K562 (cell line): ENCODE results near the gene DNAH1. TPM values are rescaled to one million over a fixed set of nuclear protein-coding genes. Genes with fewer than 3 reads are reported as not detected.

ENCODE experiments used
- ATAC-seq: fragments of 200-7000 bp; cut with Tn5 transposase; 3 replicates; pipeline ENCODE4 v1.9.1; 2020; ENCODE audit warnings: moderate library complexity
- BruUV-seq: library from RNA; stranded (reverse); fragments of 400-500 nt; replicated peaks from 2 replicates; lab custom pipeline; 2021; lab: Mats Ljungman, UMichigan
- CTCF ChIA-PET: fragments of 300-600 bp; formaldehyde crosslinking; extraction: SDS; loops from one replicate; lab custom pipeline; 2021; ENCODE audit warnings: low intra/inter-chr PET ratio; lab: Yijun Ruan, JAX
- POLR2A ChIA-PET: fragments of 300-600, 350-650 bp; sonication (Branson Sonifier 250); formaldehyde crosslinking; extraction: SDS; loops from one replicate; lab custom pipeline; 2021; ENCODE audit warnings: antibody characterized with exemption, inconsistent platforms; lab: Yijun Ruan, JAX
- DNase-seq, 4 experiments: peaks; one replicate each; pipeline versions ENCODE4 v3.0.0 to v3.0.0-alpha.2; 2011 to 2018; ENCODE audit warnings: low spot score in 3 of 4, mixed read lengths in 3 of 4; ENCODE audit errors: extremely low read depth in 1 of 4
- FAIRE-seq: peaks from 2 replicates; lab custom pipeline; 2011; peaks lifted over from hg19 to GRCh38; lab: Jason Lieb, UNC
- H2AFZ ChIP-seq: 2 replicates; pipeline ENCODE4 v1.6.0; 2011; ENCODE audit warnings: low read depth, low read length, control low read depth, inconsistent platforms
- H3K27ac ChIP-seq: fragments of 200-600 bp; 3 replicates; pipeline ENCODE4 v1.8.0; 2011; ENCODE audit warnings: low read depth, mild to moderate bottlenecking, control low read depth, inconsistent platforms, low read length, moderate library complexity, mixed read lengths; ENCODE audit errors: extremely low read depth
- H3K27me3 ChIP-seq, 2 experiments: fragments of 300-600 bp in 1 of 2; 2 replicates in 1 of 2; 3 replicates in 1 of 2; pipeline versions ENCODE4 v1.6.0 to v1.8.0; 2011; ENCODE audit warnings: inconsistent platforms in 2 of 2, low read length in 2 of 2, mild to moderate bottlenecking in 1 of 2, mixed read lengths in 1 of 2, moderate library complexity in 1 of 2; ENCODE audit not compliant: control insufficient read depth in 2 of 2, insufficient read depth in 2 of 2
- H3K36me3 ChIP-seq: fragments of 300-600 bp; 3 replicates; pipeline ENCODE4 v1.8.0; 2011; ENCODE audit warnings: mild to moderate bottlenecking, low read length, inconsistent platforms; ENCODE audit not compliant: control insufficient read depth, insufficient read depth
- H3K4me1 ChIP-seq, 2 experiments: fragments of 200-600 bp in 1 of 2; replicated peaks in 1 of 2; 2 replicates in 1 of 2; 3 replicates in 1 of 2; pipeline versions ENCODE4 v1.5.1 to v1.8.0; 2011; ENCODE audit warnings: inconsistent platforms in 2 of 2, low read length in 2 of 2, mild to moderate bottlenecking in 1 of 2, mixed read lengths in 1 of 2, moderate library complexity in 1 of 2; ENCODE audit not compliant: control insufficient read depth in 2 of 2, insufficient read depth in 2 of 2
- H3K4me2 ChIP-seq: 2 replicates; pipeline ENCODE4 v1.6.1; 2011; ENCODE audit warnings: low read length, control low read depth, inconsistent platforms, mixed read lengths; ENCODE audit not compliant: insufficient read depth
- H3K4me3 ChIP-seq: fragments of 200-600 bp; sonication (generic), shearing (Covaris generic); 2 replicates; pipeline ENCODE4 v1.5.1; 2016; ENCODE audit warnings: control low read depth, inconsistent platforms
- H3K79me2 ChIP-seq: fragments of 200-600 bp; 3 replicates; pipeline ENCODE4 v1.8.0; 2011; ENCODE audit warnings: low read length, inconsistent platforms; ENCODE audit not compliant: control insufficient read depth, insufficient read depth
- H3K9ac ChIP-seq, 2 experiments: 2 replicates each; pipeline versions ENCODE4 v1.6.0 to v1.6.1; 2011; ENCODE audit warnings: low read depth in 2 of 2, low read length in 2 of 2, control low read depth in 1 of 2, inconsistent platforms in 1 of 2, mild to moderate bottlenecking in 1 of 2, mixed read lengths in 1 of 2; ENCODE audit not compliant: insufficient read depth in 1 of 2
- H3K9me1 ChIP-seq: one replicate; pipeline ENCODE4 v1.6.0; 2011; ENCODE audit warnings: inconsistent platforms, mild to moderate bottlenecking, low read length, moderate library complexity; ENCODE audit not compliant: control insufficient read depth, insufficient read depth
- H3K9me3 ChIP-seq: replicated peaks from 2 replicates; pipeline ENCODE4 v1.5.1; 2011; ENCODE audit warnings: low read depth, low read length, inconsistent platforms; ENCODE audit not compliant: control insufficient read depth, insufficient read depth
- H4K20me1 ChIP-seq: replicated peaks from 2 replicates; pipeline ENCODE4 v1.6.1; 2011; ENCODE audit warnings: low read length, inconsistent platforms, mixed read lengths; ENCODE audit not compliant: control insufficient read depth, insufficient read depth
- CREB5 ChIP-seq: fragments of 250-450 bp; sonication (Bioruptor Pico); IDR thresholded peaks from 2 replicates; pipeline ENCODE4 v1.5.0; 2020; ENCODE audit warnings: mild to moderate bottlenecking
- RBFOX2 ChIP-seq: fragments of 200-400 bp; formaldehyde crosslinking; IDR thresholded peaks from 2 replicates; pipeline ENCODE4 v1.6.1; 2017; ENCODE audit warnings: low read depth, mild to moderate bottlenecking, low read length, moderate library complexity
- WGBS: fragments of 100-300 bp; shearing (Covaris generic); methylation state at CpG from one replicate; pipeline ENCODE4 v1.1.6; 2016; ENCODE audit warnings: low coverage, mixed read lengths; ENCODE audit not compliant: insufficient coverage; ENCODE audit errors: missing lambda C conversion rate; 5-methylcytosine and 5-hydroxymethylcytosine counted together
- in situ Hi-C: fragments of 300-500 bp; cut with MboI; formaldehyde crosslinking; loops from 4 replicates; pipeline ENCODE4 v1.15.0; 2018; ENCODE audit warnings: inconsistent platforms, mixed read lengths
- intact Hi-C: fragments of 100-400 bp; cut with micrococcal nuclease; formaldehyde crosslinking; loops from 2 replicates; pipeline ENCODE4 v1.14.2; 2022
- polyA plus RNA-seq, 8 experiments: library from polyadenylated mRNA; depleted of rRNA in 4 of 8; stranded (reverse) in 5 of 8; unstranded in 3 of 8; fragments of >200 nt; fragmentation: Nextera tagmentation in 2 of 8; fragmentation: Illumina TruSeq in 1 of 8; extraction: Ambion mirVana in 2 of 8; extraction: Trizol in 1 of 8; gene quantifications; 2 replicates each; pipeline versions ENCODE4 v1.2.1 to v1.2.3, GENCODE V29; 2011 to 2014; ENCODE audit warnings: inconsistent platforms in 1 of 8, missing spikeins in 1 of 8
- total RNA-seq, 7 experiments: library from RNA; depleted of rRNA in 6 of 7; stranded (reverse); fragments of >200 nt in 6 of 7; fragmentation: Illumina TruSeq in 2 of 7; extraction: Trizol in 2 of 7; gene quantifications; 2 replicates each; pipeline versions ENCODE4 v1.2.1 to v1.2.3, GENCODE V29; 2011 to 2021; ENCODE audit warnings: low replicate concordance in 1 of 7

DNAH1 gene
- total and polyA plus RNA-seq, 9 of the 15 experiments (the other 6 are each of a cell fraction or from before 2014, with no cell fraction given), result 0.04 to 0.84 (median 0.50) TPM

GRCh38 chr3:52406231-52406661, 90.1 kb downstream of the DNAH1 start:
- no peaks in the 10 kb centered on the region for H3K27me3 ChIP-seq
- H3K79me2 ChIP-seq, result peaks cover 29% of the 10 kb centered on the region
- no peak overlapping the region for H3K4me3 ChIP-seq
- no peak for ATAC-seq
- H4K20me1 ChIP-seq, result no peaks in the 10 kb centered on the region
- 0 out of 2 replicates have a peak overlapping the region, but pooled peaks have one; percentile 5 for H3K4me2 ChIP-seq
- DNase-seq, result no peak
- intact Hi-C loops, result no loop called here
- POLR2A ChIA-PET, result interaction anchor here (0.6 kb wide), 1 partner anchor 268 kb away, joined by 4 read pairs; no protein-coding TSS in a partner anchor
- H3K9me1 ChIP-seq, result no peaks in the 10 kb centered on the region
- H3K27ac ChIP-seq, result no peak overlapping the region; the same call in 2 of the 3 replicates
- TF ChIP-seq RBFOX2, result peak; percentile 35; the same call in 1 of the 2 replicates
- no peak for TF ChIP-seq CREB5
- no peak overlapping the region for H2AFZ ChIP-seq
- in situ Hi-C loops, result no loop called here
- H3K4me1 ChIP-seq, result peaks cover 6 to 18% of the 10 kb centered on the region in 2 experiments; a peak in 4 of 5 replicates
- H3K9ac ChIP-seq, result 0 out of 4 replicates have a peak overlapping the region, but pooled peaks of 1 of the 2 experiments have one; percentile 14
- H3K9me3 ChIP-seq, result no peaks in the 10 kb centered on the region
- FAIRE-seq, result no peak
- no CpG with 5 or more reads among the region's 11 CpGs for WGBS
- CTCF ChIA-PET, result no interaction called here
- BruUV-seq, result no TSS peak
- peaks cover 76% of the 10 kb centered on the region; the same call in 2 of the 3 replicates for H3K36me3 ChIP-seq
